IMR-90 (cell line): ENCODE measurements around the gene BPGM. TPM values are rescaled to one million over a fixed set of nuclear protein-coding genes. Genes with fewer than 3 reads are reported as not detected.

Source experiments
- CTCF ChIP-seq: conservative IDR thresholded peaks from 2 replicates; pipeline ENCODE4 v1.5.1; 2012; ENCODE audit warnings: mild to moderate bottlenecking, low read depth, low read length, improper control_type of control experiment
- MAFK ChIP-seq: IDR thresholded peaks from 2 replicates; pipeline ENCODE4 v1.6.1; 2012; ENCODE audit warnings: low read depth, low read length, improper control_type of control experiment
- RAD21 ChIP-seq: IDR thresholded peaks from 2 replicates; pipeline ENCODE4 v1.6.1; 2012; ENCODE audit warnings: low read length, improper control_type of control experiment
- polyA plus RNA-seq, 3 experiments: library from polyadenylated mRNA; depleted of rRNA; stranded (reverse); fragments of >200 nt; gene quantifications; 2 replicates each; pipeline ENCODE4 v1.2.3, GENCODE V29; 2012; ENCODE audit warnings: low replicate concordance in 1 of 3
- total RNA-seq: library from RNA; depleted of rRNA; stranded (reverse); fragments of >200 nt; gene quantifications from 2 replicates; pipeline ENCODE4 v1.2.3, GENCODE V29; 2012

The BPGM gene
- total and polyA plus RNA-seq, 2 of the 4 experiments (the other 2 are of a cell fraction), result 18.8 to 20.0 TPM

- TF ChIP-seq CTCF (no peak), MAFK (no peak; the same call in 1 of the 2 replicates), RAD21 (no peak)
These were observed 30.0 kb upstream of the BPGM start (continued) for GRCh38 chr7:134616611-134617010.
